Neuronal stem cell (in vitro differentiated cells): ENCODE results near the gene FAIM2.

Experiments used
- DNase-seq: peaks from one replicate; pipeline ENCODE4 v3.0.0-alpha.2; 2013; ENCODE audit warnings: low spot score
- H2AFZ ChIP-seq: one replicate; pipeline ENCODE4 v1.6.1; 2013; ENCODE audit warnings: mild to moderate bottlenecking, low read length, inconsistent platforms
- H2AK5ac ChIP-seq: 2 replicates; pipeline ENCODE4 v1.6.1; 2013; ENCODE audit warnings: low read depth, mild to moderate bottlenecking, inconsistent platforms, low read length, moderate library complexity, mixed read lengths
- H2BK120ac ChIP-seq: 2 replicates; pipeline ENCODE4 v1.6.1; 2013; ENCODE audit warnings: low read depth, mild to moderate bottlenecking, inconsistent platforms, low read length, moderate library complexity, mixed read lengths
- H2BK12ac ChIP-seq: one replicate; pipeline ENCODE4 v1.6.1; 2013; ENCODE audit warnings: low read length, inconsistent platforms
- H2BK15ac ChIP-seq: 2 replicates; pipeline ENCODE4 v1.6.1; 2013; ENCODE audit warnings: mild to moderate bottlenecking, low read length, inconsistent platforms, mixed read lengths
- H2BK5ac ChIP-seq: one replicate; pipeline ENCODE4 v1.6.1; 2013; ENCODE audit warnings: inconsistent platforms, mild to moderate bottlenecking, low read length, moderate library complexity
- H3K14ac ChIP-seq: one replicate; pipeline ENCODE4 v1.6.1; 2013; ENCODE audit warnings: low read length, inconsistent platforms
- H3K18ac ChIP-seq: 2 replicates; pipeline ENCODE4 v1.6.1; 2013; ENCODE audit warnings: low read length, inconsistent platforms
- H3K23ac ChIP-seq: 2 replicates; pipeline ENCODE4 v1.6.1; 2013; ENCODE audit warnings: low read depth, mild to moderate bottlenecking, mixed read lengths, low read length, inconsistent platforms; ENCODE audit not compliant: poor library complexity
- H3K27ac ChIP-seq: replicated peaks from 3 replicates; pipeline ENCODE4 v1.5.1; 2013; ENCODE audit warnings: low read length, inconsistent platforms
- H3K27me3 ChIP-seq, 3 experiments: 2 replicates each; pipeline ENCODE4 v1.6.1; 2013; ENCODE audit warnings: low read length in 3 of 3, mild to moderate bottlenecking in 2 of 3, inconsistent platforms in 1 of 3, low read depth in 1 of 3, mixed read lengths in 1 of 3, moderate library complexity in 1 of 3; ENCODE audit not compliant: control insufficient read depth in 3 of 3, insufficient read depth in 3 of 3
- H3K36me3 ChIP-seq, 2 donors: replicated peaks in 1 of 2; 2 replicates each; pipeline ENCODE4 v1.6.1; 2013; ENCODE audit warnings: low read length in 2 of 2; ENCODE audit not compliant: control insufficient read depth in 2 of 2, insufficient read depth in 2 of 2
- H3K4ac ChIP-seq: 2 replicates; pipeline ENCODE4 v1.6.1; 2013; ENCODE audit warnings: inconsistent platforms, mild to moderate bottlenecking, low read length, moderate library complexity
- H3K4me1 ChIP-seq, 2 donors: 1 replicate in 1 of 2; 2 replicates in 1 of 2; pipeline ENCODE4 v1.6.1; 2013; ENCODE audit warnings: low read length in 2 of 2, low read depth in 1 of 2; ENCODE audit not compliant: control insufficient read depth in 2 of 2, insufficient read depth in 1 of 2
- H3K4me2 ChIP-seq: one replicate; pipeline ENCODE4 v1.6.1; 2013; ENCODE audit warnings: mild to moderate bottlenecking, low read length, inconsistent platforms; ENCODE audit not compliant: insufficient read depth, poor library complexity, severe bottlenecking
- H3K4me3 ChIP-seq, 2 donors: 2 replicates each; pipeline ENCODE4 v1.5.1; 2013; ENCODE audit warnings: low read length in 2 of 2, mild to moderate bottlenecking in 2 of 2, inconsistent platforms in 1 of 2, moderate library complexity in 1 of 2
- H3K79me1 ChIP-seq: one replicate; pipeline ENCODE4 v1.6.1; 2013; ENCODE audit warnings: low read depth, mild to moderate bottlenecking, inconsistent platforms, low read length, moderate library complexity
- H3K9ac ChIP-seq: one replicate; pipeline ENCODE4 v1.6.1; 2013; ENCODE audit warnings: mild to moderate bottlenecking, low read depth, low read length, inconsistent platforms; ENCODE audit not compliant: poor library complexity
- H3K9me3 ChIP-seq, 2 donors: replicated peaks in 1 of 2; 2 replicates each; pipeline versions ENCODE3 to v1.6.1; 2013; ENCODE audit warnings: low read length in 2 of 2, mild to moderate bottlenecking in 2 of 2, inconsistent platforms in 1 of 2, low read depth in 1 of 2, mixed read lengths in 1 of 2, moderate library complexity in 1 of 2; ENCODE audit not compliant: control insufficient read depth in 2 of 2, insufficient read depth in 1 of 2
- H4K8ac ChIP-seq: one replicate; pipeline ENCODE4 v1.6.1; 2013; ENCODE audit warnings: low read depth, mild to moderate bottlenecking, inconsistent platforms, low read length, moderate library complexity
- H4K91ac ChIP-seq: one replicate; pipeline ENCODE4 v1.6.1; 2013; ENCODE audit warnings: low read length, low read depth, mild to moderate bottlenecking, inconsistent platforms; ENCODE audit not compliant: poor library complexity
- WGBS, 2 donors: extraction: QIAGEN DNeasy Blood & Tissue Kit; methylation state at CpG; one replicate each; pipeline ENCODE4 v1.1.7; 2013; ENCODE audit warnings: missing lambda C conversion rate in 2 of 2, mixed read lengths in 1 of 2; ENCODE audit not compliant: insufficient read length in 2 of 2, insufficient replicate concordance in 1 of 2; ENCODE audit errors: extremely low coverage in 2 of 2; 5-methylcytosine and 5-hydroxymethylcytosine counted together

The FAIM2 gene

GRCh38 chr12:49939307-49939706, 35.6 kb upstream of the FAIM2 start:
- no peak overlapping the region for H2AFZ ChIP-seq
- H4K8ac ChIP-seq: no peak overlapping the region
- H3K4me1 ChIP-seq: peaks cover 0 to 2% of the 10 kb centered on the region in 2 donors
- H2BK15ac ChIP-seq: no peak overlapping the region
- peaks cover 0 to 52% (median 0%) of the 10 kb centered on the region in 3 experiments for H3K27me3 ChIP-seq
- no peak overlapping the region for H3K14ac ChIP-seq
- H3K36me3 ChIP-seq: no peaks in the 10 kb centered on the region
- peaks cover 0 to 2% of the 10 kb centered on the region in 2 donors for H3K9me3 ChIP-seq
- H2BK12ac ChIP-seq: no peak overlapping the region
- no peak overlapping the region for H3K4me3 ChIP-seq
- no peak overlapping the region for H2BK5ac ChIP-seq
- H3K23ac ChIP-seq: no peak overlapping the region
- H2BK120ac ChIP-seq: no peak overlapping the region
- H3K9ac ChIP-seq: no peak overlapping the region
- no peak overlapping the region for H3K4me2 ChIP-seq
- no peak overlapping the region for H2AK5ac ChIP-seq
- no peaks in the 10 kb centered on the region for H3K79me1 ChIP-seq
- DNase-seq: no peak
- H4K91ac ChIP-seq: no peak overlapping the region
- H3K18ac ChIP-seq: no peak overlapping the region
- H3K27ac ChIP-seq: no peak overlapping the region
- no peak overlapping the region for H3K4ac ChIP-seq

GRCh38 chr12:49937639-49938300, 34.1 kb upstream of the FAIM2 start:
- H3K4me2 ChIP-seq: no peak overlapping the region
- peaks cover 0 to 2% of the 10 kb centered on the region in 2 donors for H3K9me3 ChIP-seq
- no peak overlapping the region for H2AFZ ChIP-seq
- DNase-seq: no peak
- no peak overlapping the region for H2BK15ac ChIP-seq
- no peak overlapping the region for H3K4ac ChIP-seq
- H3K18ac ChIP-seq: no peak overlapping the region
- no peak overlapping the region for H3K23ac ChIP-seq
- no peak overlapping the region for H3K4me3 ChIP-seq
- no peak overlapping the region for H3K14ac ChIP-seq
- no peaks in the 10 kb centered on the region for H3K4me1 ChIP-seq
- H2BK5ac ChIP-seq: no peak overlapping the region
- H4K8ac ChIP-seq: no peak overlapping the region
- WGBS, 2 donors: no CpG with 5 or more reads among the region's 8 CpGs
- no peaks in the 10 kb centered on the region for H3K79me1 ChIP-seq
- no peak overlapping the region for H4K91ac ChIP-seq
- no peak overlapping the region for H2AK5ac ChIP-seq
- H2BK12ac ChIP-seq: no peak overlapping the region
- no peak overlapping the region for H3K27ac ChIP-seq
- no peak overlapping the region for H2BK120ac ChIP-seq
- peaks cover 0 to 36% (median 0%) of the 10 kb centered on the region in 3 experiments for H3K27me3 ChIP-seq
- H3K9ac ChIP-seq: no peak overlapping the region
- no peaks in the 10 kb centered on the region for H3K36me3 ChIP-seq

- H3K14ac ChIP-seq: no peak overlapping the region
- H3K9me3 ChIP-seq: peaks cover 0 to 2% of the 10 kb centered on the region in 2 donors
- H3K79me1 ChIP-seq: no peaks in the 10 kb centered on the region
- no peak overlapping the region for H2BK120ac ChIP-seq
- no peak for DNase-seq
- H3K4me2 ChIP-seq: no peak overlapping the region
- no peak overlapping the region for H3K9ac ChIP-seq
- H3K4me3 ChIP-seq: no peak overlapping the region
- H3K4ac ChIP-seq: no peak overlapping the region
- H2AK5ac ChIP-seq: no peak overlapping the region
- WGBS, 2 donors: no CpG with 5 or more reads among the region's 3 CpGs
- peaks cover 0 to 28% (median 0%) of the 10 kb centered on the region in 3 experiments for H3K27me3 ChIP-seq
- H2BK15ac ChIP-seq: no peak overlapping the region
- H3K27ac ChIP-seq: no peak overlapping the region
- no peak overlapping the region for H4K8ac ChIP-seq
- H4K91ac ChIP-seq: no peak overlapping the region
- no peak overlapping the region for H3K23ac ChIP-seq
- H3K4me1 ChIP-seq: no peaks in the 10 kb centered on the region
- no peak overlapping the region for H2AFZ ChIP-seq
- no peak overlapping the region for H3K18ac ChIP-seq
- no peak overlapping the region for H2BK12ac ChIP-seq
- H2BK5ac ChIP-seq: no peak overlapping the region
- no peaks in the 10 kb centered on the region for H3K36me3 ChIP-seq
Measured at GRCh38 chr12:49936925-49937324, 33.2 kb upstream of the FAIM2 start.

- H2BK120ac ChIP-seq: no peak overlapping the region
- peaks cover 0 to 14% (median 0%) of the 10 kb centered on the region in 3 experiments for H3K27me3 ChIP-seq
Measured at GRCh38 chr12:49934505-49934904, 30.8 kb upstream of the FAIM2 start.

More at GRCh38 chr12:49934505-49934904, 30.8 kb upstream of the FAIM2 start:
- WGBS, 2 donors: no CpG with 5 or more reads among the region's 3 CpGs
- no peak overlapping the region for H3K4me2 ChIP-seq
- no peak overlapping the region for H2AK5ac ChIP-seq
- no peak overlapping the region for H3K18ac ChIP-seq
- no peak overlapping the region for H3K9ac ChIP-seq
- H2BK5ac ChIP-seq: no peak overlapping the region
- no peak overlapping the region for H3K14ac ChIP-seq
- peaks cover 0 to 2% of the 10 kb centered on the region in 2 donors for H3K9me3 ChIP-seq
- H4K8ac ChIP-seq: no peak overlapping the region
- no peak overlapping the region for H3K4ac ChIP-seq
- H3K4me3 ChIP-seq: no peak overlapping the region
- no peaks in the 10 kb centered on the region for H3K4me1 ChIP-seq
- no peak overlapping the region for H4K91ac ChIP-seq
- no peak overlapping the region for H2BK12ac ChIP-seq
- H3K36me3 ChIP-seq: no peaks in the 10 kb centered on the region
- no peak overlapping the region for H2BK15ac ChIP-seq
- no peaks in the 10 kb centered on the region for H3K79me1 ChIP-seq
- DNase-seq: no peak
- H3K23ac ChIP-seq: no peak overlapping the region
- H3K27ac ChIP-seq: no peak overlapping the region
- no peak overlapping the region for H2AFZ ChIP-seq
